ENCODE measurements around the gene GSX1.
"Not testable (repeated sequence)": the region's sequence is repeated elsewhere in the genome, so short reads cannot be mapped to it uniquely, and the experiment has no call there.

Gene GSX1

DNA sequence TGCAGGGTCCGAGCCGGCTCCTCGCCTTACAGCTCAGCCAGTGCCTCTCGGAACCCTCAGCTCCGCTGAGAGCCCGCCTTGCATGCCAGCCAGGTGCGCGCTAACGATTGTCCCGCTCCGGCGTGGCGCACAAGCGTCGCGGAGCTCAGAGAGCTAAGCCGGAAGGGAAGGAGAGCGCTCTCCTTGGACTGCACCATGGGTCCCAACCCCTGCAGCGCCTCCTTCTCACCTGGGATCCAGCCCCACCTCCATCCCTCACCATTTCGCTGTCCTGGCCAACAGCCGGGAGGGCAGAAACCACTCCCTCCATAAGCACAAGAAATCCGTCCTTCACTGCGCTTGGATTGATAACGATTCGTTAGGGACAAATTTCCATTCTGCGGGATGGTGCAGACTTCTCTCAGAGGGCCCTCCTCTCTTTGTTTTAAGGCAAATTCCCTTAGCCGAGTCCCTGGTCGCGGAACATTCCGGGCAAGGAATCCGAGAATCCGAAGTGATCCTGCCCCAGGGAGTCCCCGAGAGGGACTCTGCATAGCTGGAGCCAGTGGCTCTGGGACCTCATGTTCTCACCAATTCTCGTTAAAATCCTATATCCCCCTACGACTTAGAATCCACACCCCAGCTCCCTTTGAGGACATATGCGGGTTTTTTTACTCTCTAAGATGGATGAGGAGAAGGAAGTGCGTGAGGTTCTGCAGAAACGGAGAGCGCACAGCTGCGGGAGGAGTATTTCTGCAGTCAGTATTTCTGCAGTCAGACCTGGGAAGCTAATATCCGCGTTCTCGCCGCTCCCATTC lies 2.8 kb downstream of the GSX1 start:
- DNase-seq: no peak

DNA sequence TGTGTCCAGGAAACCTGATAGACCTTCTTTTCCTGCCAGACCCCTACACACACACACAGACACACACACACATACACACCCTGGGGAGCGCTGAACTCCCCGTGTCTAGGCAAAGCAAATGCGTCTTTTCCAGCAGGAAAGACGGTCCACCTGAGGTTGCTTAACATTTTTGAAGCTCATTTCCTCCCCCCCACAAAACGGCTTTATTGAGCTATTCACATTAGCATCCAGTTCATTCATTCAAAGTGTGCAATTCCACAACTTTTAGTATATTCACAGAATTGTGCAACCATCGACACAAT lies 3.4 kb downstream of the GSX1 start:
- no peak for DNase-seq

GRCh38 chr13:27796544-27797227 lies 4.4 kb downstream of the GSX1 start:
- no peak for DNase-seq

- no peak for DNase-seq
Measured at GRCh38 chr13:27797228-27797624, 4.9 kb downstream of the GSX1 start.

GRCh38 chr13:27806744-27807387 lies 14.6 kb downstream of the GSX1 start:
- DNase-seq: no peak

DNA sequence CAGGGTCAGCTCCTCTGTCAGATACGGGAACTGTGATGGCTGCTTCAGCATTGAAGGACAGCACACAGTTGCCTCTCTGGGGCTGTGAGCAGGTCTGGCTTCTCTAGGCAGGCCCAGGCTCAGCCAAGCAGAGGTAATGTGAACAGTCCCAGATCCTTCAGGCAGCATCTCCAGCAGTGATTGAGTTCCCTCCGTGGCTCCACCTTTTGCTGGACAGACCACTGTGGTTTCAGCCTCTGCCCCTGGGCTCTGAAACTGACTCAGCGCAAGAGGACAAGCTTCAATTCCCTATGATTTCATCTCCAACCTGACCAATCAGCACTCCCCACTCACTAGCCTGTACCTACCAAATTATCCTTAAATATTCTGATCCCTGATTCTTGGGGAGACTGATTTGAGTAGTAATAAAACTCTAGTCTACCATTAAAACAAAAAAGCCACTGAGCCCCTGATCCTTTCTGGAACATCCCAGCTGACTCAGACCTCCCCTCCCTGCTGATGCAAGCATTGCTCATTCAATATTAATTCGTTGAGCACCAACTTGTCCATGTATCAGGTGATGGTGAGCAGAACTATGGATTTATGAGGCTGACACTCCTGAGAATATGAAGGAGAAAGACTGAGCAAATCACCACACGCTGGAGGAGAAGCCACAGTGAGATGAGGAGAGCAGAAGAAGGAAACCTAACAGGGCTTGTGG lies 16.7 kb downstream of the GSX1 start:
- no peak for DNase-seq

- no peak for DNase-seq
Measured at GRCh38 chr13:27810009-27810408, 17.7 kb downstream of the GSX1 start.

DNA sequence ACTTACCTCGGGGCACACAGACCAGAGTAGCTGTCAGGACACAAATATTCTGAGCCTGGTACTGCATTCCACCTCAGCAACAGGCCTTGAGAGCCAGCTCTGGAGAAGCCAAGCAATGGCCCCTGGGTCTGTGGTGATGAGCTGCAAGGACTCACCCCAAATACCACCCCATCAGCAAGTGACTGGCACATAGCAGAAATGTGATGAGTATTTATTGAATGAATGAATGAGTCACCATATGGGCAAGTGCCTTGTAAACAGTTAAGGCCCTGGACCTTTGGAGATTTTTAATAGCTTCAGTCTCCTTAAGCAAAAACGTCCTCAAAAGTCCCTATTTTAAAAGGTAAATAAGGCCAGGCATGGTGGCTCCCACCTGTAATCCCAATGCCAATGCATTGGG lies 18.2 kb downstream of the GSX1 start:
- DNase-seq: no peak

DNA sequence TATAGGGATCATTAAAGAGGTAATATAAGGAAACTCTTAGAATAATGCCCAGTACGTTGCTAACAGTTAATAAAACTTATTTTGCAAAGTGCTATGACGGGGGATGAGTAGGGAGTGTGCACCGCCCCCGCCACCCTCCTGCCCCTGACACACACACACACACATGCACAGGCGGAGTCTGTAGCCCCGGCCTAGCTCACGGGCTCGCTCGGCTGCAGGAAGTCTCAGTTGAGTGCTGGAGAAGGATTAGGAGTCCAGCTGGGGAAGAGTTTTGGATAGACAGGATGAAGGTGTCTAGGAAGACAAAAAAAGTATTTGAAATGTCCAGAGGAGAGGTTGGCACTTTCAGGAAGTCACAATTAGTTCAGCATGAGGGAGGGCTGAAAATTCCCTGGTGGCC lies 21.5 kb downstream of the GSX1 start:
- DNase-seq: no peak

- DNase-seq: not testable (repeated sequence)
Measured at GRCh38 chr13:27817832-27818231, 25.5 kb downstream of the GSX1 start.

- no peak for DNase-seq
Measured at GRCh38 chr13:27820524-27821482, 28.5 kb downstream of the GSX1 start.

DNA sequence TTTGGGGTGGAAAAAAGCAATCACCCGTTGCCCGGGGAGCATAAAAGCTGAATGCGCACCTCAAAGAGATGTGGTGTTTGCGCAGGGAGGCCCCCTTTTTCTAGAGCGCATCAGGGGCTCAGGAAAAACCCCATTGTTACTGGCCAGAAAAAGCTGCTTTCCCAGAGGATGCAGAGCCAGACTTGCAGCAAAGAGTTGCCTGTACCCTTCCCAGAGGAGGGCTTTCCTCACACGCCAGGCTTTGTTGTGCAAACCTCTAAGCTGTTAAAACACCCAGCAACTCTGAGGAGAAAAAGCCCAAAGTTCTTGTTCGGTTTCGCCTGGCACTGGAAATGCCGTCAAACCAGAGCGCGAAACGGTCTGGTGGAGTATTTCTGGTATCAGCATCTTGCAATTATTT lies 29.3 kb downstream of the GSX1 start:
- DNase-seq: no peak

- DNase-seq: no peak
Measured at GRCh38 chr13:27822258-27822872, 30.1 kb downstream of the GSX1 start.

GRCh38 chr13:27822873-27823311 lies 30.6 kb downstream of the GSX1 start:
- DNase-seq: no peak

- DNase-seq: no peak
Measured at GRCh38 chr13:27824121-27824520, 31.8 kb downstream of the GSX1 start.

GRCh38 chr13:27825072-27825471 lies 32.8 kb downstream of the GSX1 start:
- no peak for DNase-seq

DNA sequence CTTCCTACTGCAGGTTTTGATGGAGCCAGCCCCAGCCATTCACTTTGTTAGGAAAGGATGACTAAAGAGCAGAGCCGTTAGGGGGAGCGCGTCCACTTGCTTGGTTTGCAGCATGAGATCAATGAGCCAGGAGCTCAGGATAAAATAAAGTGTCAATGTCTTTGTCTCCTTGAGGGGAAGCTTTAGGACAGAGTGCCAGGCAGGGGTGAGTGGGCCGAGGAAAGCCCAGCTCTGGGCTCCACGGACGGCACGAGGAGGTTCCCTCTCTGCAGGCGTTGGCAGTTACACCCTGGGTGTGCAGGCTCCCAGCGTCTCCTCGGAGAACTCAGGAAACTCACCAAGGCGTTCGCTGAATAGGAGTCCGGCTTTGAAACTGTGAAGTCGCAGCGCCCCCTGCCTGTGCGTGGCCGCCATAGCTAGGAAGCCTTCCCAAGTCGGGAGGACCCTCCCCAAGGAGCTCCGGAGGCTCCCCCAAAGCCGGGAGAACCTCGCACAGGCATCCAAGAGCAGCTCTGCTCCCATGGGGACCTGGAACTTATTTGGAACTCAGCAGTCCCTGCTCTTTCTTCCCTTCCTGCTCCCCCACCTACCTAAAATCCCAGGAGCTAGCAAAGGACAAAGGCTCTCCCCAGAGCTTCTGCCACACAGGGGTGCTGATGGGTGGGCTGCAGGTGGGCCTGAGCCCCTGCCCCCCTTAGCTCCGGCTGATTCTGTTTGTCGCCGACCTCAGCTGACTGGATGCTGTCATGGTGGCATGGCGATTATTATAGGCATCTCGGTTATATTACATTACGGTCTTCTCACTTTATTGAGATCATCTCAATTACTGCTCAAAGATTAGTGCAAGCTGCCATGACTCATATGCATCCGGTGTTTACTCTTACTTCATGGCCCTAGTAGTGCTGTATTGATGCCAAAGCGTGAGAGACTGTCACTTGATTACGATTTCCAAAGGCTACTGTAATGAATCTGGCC lies 34.4 kb downstream of the GSX1 start:
- peak; percentile 61 to 89 for DNase-seq

DNA sequence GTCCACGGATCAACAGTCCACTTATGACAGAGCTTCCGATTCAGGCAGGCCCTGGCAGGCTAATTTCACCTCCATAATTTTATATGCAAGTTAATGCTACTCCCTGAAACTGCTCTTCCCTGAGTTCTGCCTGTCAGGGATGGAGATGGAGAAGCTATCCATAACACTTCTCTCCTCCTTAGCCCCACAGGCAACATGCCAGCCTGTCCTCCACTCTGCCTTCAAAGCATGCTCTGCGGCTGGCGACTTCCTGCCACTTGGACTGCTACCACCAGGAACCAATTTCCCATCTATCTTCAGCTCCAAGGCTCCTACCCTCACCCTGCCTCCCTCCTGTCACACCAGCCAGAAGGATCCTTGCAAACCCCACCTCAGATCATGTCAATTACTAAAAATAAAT lies 35.4 kb downstream of the GSX1 start:
- DNase-seq: no peak

GRCh38 chr13:27830010-27830409 lies 37.7 kb downstream of the GSX1 start:
- DNase-seq: peak; percentile 20 to 70

DNA sequence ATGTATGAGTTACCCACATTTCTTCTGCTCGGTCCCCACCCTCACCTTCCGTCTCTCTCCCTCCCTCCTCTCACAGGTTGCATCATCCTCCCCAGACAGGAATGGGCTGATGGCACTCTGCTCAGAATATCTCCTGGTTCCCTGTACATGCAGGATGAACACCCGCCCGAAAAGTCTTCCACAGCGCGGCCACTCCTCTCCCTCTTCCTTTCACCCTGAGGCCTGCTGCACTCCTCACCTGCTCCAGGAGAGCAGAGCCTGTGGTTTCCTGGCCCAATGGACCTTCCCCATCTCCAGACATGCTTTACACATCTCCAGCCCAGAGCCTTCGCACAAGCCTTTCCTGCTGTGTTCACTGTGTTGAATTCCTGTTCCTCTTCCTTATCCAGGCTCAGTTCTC lies 40.9 kb downstream of the GSX1 start:
- no peak for DNase-seq

DNA sequence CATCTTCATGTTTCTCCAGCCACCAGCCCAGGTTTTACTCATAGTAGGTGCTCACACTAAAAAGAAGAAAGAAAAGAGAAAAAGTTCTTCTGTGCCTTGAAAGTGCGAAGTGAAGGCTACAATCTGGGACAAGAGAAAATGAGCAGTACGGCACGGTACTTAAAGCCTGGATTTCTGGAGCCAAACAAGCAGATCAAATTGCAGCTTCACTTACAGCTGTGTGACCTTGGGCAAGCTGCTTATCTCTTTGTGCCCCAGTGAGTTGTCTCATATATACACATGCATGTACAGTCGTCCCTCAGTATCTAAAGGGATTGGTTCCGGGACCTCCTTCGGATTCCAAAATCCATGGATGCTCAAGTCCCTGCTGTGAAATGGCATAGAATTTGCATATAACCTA lies 41.8 kb downstream of the GSX1 start:
- no peak for DNase-seq

Measured in inflammatory macrophage treated with lipopolysaccharide for 1 hour (primary cell).